Smooth muscle cell (in vitro differentiated cells): ENCODE results near the gene MAN1A1. TPM values are rescaled to one million over a fixed set of nuclear protein-coding genes. Genes with fewer than 3 reads are reported as not detected.

Experiments
- DNase-seq: peaks from one replicate; lab custom pipeline; 2025; ENCODE audit not compliant: unreplicated experiment; lab: John Stamatoyannopoulos, UW
- H2AFZ ChIP-seq: fragments of 200-600 bp; sonication (generic); 2 replicates; pipeline ENCODE4 v1.6.0; 2016; ENCODE audit warnings: antibody characterized with exemption, low read depth, mild to moderate bottlenecking
- H3F3A ChIP-seq: fragments of 200-600 bp; sonication (generic); 2 replicates; pipeline ENCODE4 v1.6.0; 2017; ENCODE audit warnings: antibody characterized with exemption, low read depth
- H3K27ac ChIP-seq: fragments of 200-600 bp; sonication (generic); 2 replicates; pipeline ENCODE4 v1.5.1; 2016; ENCODE audit warnings: low read depth, mild to moderate bottlenecking
- H3K27me3 ChIP-seq: fragments of 200-600 bp; sonication (generic); 2 replicates; pipeline ENCODE4 v1.6.1; 2016; ENCODE audit warnings: low read depth, mild to moderate bottlenecking
- H3K36me3 ChIP-seq: fragments of 200-600 bp; sonication (generic); 2 replicates; pipeline ENCODE4 v1.5.1; 2016; ENCODE audit warnings: low read depth
- H3K4me1 ChIP-seq: fragments of 200-600 bp; sonication (generic); 2 replicates; pipeline ENCODE4 v1.5.1; 2016; ENCODE audit warnings: low read depth
- H3K4me2 ChIP-seq: fragments of 200-600 bp; sonication (generic); 2 replicates; pipeline ENCODE4 v1.6.0; 2016; ENCODE audit warnings: mild to moderate bottlenecking
- H3K4me3 ChIP-seq: fragments of 200-600 bp; sonication (generic); 2 replicates; pipeline ENCODE4 v1.5.1; 2016; ENCODE audit warnings: mild to moderate bottlenecking
- H3K79me2 ChIP-seq: fragments of 200-600 bp; sonication (generic); 2 replicates; pipeline ENCODE4 v1.6.0; 2016; ENCODE audit warnings: low read depth, mild to moderate bottlenecking
- H3K9ac ChIP-seq: fragments of 200-600 bp; sonication (generic); 2 replicates; pipeline ENCODE4 v1.6.0; 2016; ENCODE audit warnings: low read depth
- H3K9me3 ChIP-seq: fragments of 200-600 bp; sonication (generic); replicated peaks from 2 replicates; pipeline ENCODE4 v1.5.1; 2016; ENCODE audit warnings: low read depth
- H4K20me1 ChIP-seq: fragments of 200-600 bp; sonication (generic); 2 replicates; pipeline ENCODE4 v1.6.0; 2016; ENCODE audit warnings: low read depth
- CTCF ChIP-seq: fragments of 200-600 bp; sonication (generic); IDR thresholded peaks from 2 replicates; pipeline ENCODE4 v1.5.1; 2017; ENCODE audit warnings: borderline replicate concordance, mild to moderate bottlenecking, antibody characterized with exemption; ENCODE audit not compliant: insufficient read depth, poor library complexity, severe bottlenecking
- WGBS: methylation state at CpG from one replicate; pipeline ENCODE4 v1.1.7; 2016; ENCODE audit warnings: low lambda C conversion rate; 5-methylcytosine and 5-hydroxymethylcytosine counted together
- polyA plus RNA-seq: library from polyadenylated mRNA; unstranded; fragments of >200 nt; fragmentation: Nextera tagmentation; extraction: Ambion mirVana; gene quantifications from 2 replicates; pipeline ENCODE4 v1.2.1, GENCODE V29; 2016
- total RNA-seq: library from RNA; depleted of rRNA; stranded (reverse); fragments of >200 nt; gene quantifications from 2 replicates; pipeline ENCODE4 v1.2.3, GENCODE V29; 2014

Gene MAN1A1
- total and polyA plus RNA-seq, 2 experiments from 2014 or later: 57.1 to 127 TPM

- no peak for TF ChIP-seq CTCF
- peaks cover 72% of the 10 kb centered on the region for H3K79me2 ChIP-seq
Measured at GRCh38 chr6:119255492-119255891, 94.1 kb downstream of the MAN1A1 start.

GRCh38 chr6:119250036-119250435, 99.5 kb downstream of the MAN1A1 start:
- Histone ChIP-seq H3K9ac (no peak overlapping the region), H2AFZ (no peak overlapping the region), H3K27me3 (no peaks in the 10 kb centered on the region), H3K4me3 (no peak overlapping the region), H3K36me3 (no peaks in the 10 kb centered on the region), H3K9me3 (no peaks in the 10 kb centered on the region), H3K79me2 (peaks cover 59% of the 10 kb centered on the region), H3F3A (no peaks in the 10 kb centered on the region), H3K27ac (no peak overlapping the region), H3K4me2 (no peak overlapping the region), H4K20me1 (peaks cover 4% of the 10 kb centered on the region), H3K4me1 (no peaks in the 10 kb centered on the region)
- TF ChIP-seq CTCF: no peak
- DNase-seq: no peak
- WGBS: 93% methylated on average over 2 of the region's 2 CpGs

More at GRCh38 chr6:119255492-119255891, 94.1 kb downstream of the MAN1A1 start:
- Histone ChIP-seq H3K9ac (no peak overlapping the region), H3K27ac (no peak overlapping the region), H3K27me3 (no peaks in the 10 kb centered on the region), H3K4me3 (no peak overlapping the region), H3K9me3 (no peaks in the 10 kb centered on the region), H4K20me1 (no peaks in the 10 kb centered on the region), H3K36me3 (no peaks in the 10 kb centered on the region), H2AFZ (no peak overlapping the region), H3K4me1 (no peaks in the 10 kb centered on the region), H3K4me2 (no peak overlapping the region), H3F3A (peaks cover 4% of the 10 kb centered on the region)
- WGBS: 74% methylated on average over 3 of the region's 3 CpGs
- DNase-seq: no peak

- Histone ChIP-seq H3K9ac (no peak overlapping the region), H3K79me2 (peaks cover 53% of the 10 kb centered on the region), H2AFZ (no peak overlapping the region), H3K36me3 (no peaks in the 10 kb centered on the region), H3K4me1 (no peaks in the 10 kb centered on the region), H3K4me2 (no peak overlapping the region), H3K27ac (no peak overlapping the region), H3K27me3 (no peaks in the 10 kb centered on the region), H3K4me3 (no peak overlapping the region), H4K20me1 (peaks cover 4% of the 10 kb centered on the region), H3F3A (no peaks in the 10 kb centered on the region), H3K9me3 (no peaks in the 10 kb centered on the region)
- no peak for DNase-seq
- 99% methylated on average over 4 of the region's 4 CpGs for WGBS
- no peak for TF ChIP-seq CTCF
Measured at GRCh38 chr6:119249319-119249718, 100.2 kb downstream of the MAN1A1 start.

- DNase-seq: no peak
- no peak for TF ChIP-seq CTCF
Measured at GRCh38 chr6:119247504-119247903, 102.1 kb downstream of the MAN1A1 start.

More at GRCh38 chr6:119247504-119247903, 102.1 kb downstream of the MAN1A1 start:
- Histone ChIP-seq H4K20me1 (peaks cover 4% of the 10 kb centered on the region), H3K9me3 (no peaks in the 10 kb centered on the region), H3K4me2 (no peak overlapping the region), H3K27me3 (no peaks in the 10 kb centered on the region), H3F3A (no peaks in the 10 kb centered on the region), H3K27ac (no peak overlapping the region), H3K79me2 (peaks cover 52% of the 10 kb centered on the region), H2AFZ (no peak overlapping the region), H3K4me3 (no peak overlapping the region), H3K36me3 (no peaks in the 10 kb centered on the region), H3K9ac (no peak overlapping the region), H3K4me1 (no peaks in the 10 kb centered on the region)
- 93% methylated on average over 3 of the region's 3 CpGs for WGBS
